ENCODE data around the gene MAB21L1. TPM values are rescaled to one million over a fixed set of nuclear protein-coding genes. Genes with fewer than 3 reads are reported as not detected.

The MAB21L1 gene
- total RNA-seq, 1 experiment from 2014 or later: not detected

DNA sequence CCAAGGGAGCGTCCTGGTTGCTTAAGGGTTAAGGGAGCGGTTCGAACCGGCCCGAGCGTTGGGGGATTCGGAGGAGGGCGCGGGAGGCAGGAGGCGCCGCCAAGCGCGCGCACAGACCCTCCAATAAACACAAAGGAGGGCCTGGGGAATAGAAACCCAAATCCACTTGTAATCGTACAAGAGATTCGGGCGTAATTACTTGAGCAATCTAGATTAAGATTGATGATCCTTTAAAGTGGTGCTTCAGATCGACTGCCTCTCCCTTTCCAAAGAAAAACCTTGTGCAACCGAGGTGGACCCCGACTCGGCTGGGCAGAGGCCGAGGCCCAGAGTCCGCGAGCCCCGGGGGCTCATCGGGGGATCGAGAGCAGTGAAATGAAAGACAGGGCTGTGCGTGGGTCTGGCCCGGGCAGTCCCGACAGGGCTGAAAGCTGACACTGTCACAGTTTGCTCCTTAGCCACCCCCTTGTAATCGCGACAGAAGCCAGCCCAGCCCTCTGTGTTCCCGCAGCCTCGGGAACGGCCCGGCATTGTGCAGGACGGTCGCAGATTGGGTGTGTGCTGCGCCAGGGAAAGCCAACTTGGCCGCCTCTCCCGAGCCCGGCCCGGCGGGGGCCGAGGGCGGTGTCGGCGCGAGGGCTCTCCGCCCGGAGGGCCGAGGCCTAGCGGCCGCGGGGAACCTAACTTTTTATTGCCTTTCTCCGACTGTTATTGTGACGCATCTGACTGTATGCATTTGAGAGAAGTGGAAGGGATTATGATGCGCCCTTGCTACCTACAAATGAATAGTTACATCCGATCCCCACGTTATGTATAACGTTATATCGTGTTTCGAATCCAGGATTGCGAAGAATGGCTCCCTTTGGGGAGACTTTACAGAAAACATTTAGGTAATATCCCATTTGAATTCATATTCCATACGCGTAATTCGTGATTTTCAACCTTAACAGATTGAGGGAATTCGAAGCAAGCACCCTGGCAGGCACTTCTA, 5.5 kb downstream of the MAB21L1 start:
- Histone ChIP-seq H2BK12ac (ENCODE audit: insufficient read length, low read depth, low read length) (no peak overlapping the region), H2BK20ac (ENCODE audit: low read depth, low read length, poor library complexity, severe bottlenecking) (no peak overlapping the region), H4K8ac (replicated peaks; ENCODE audit: insufficient read length, low read depth, low read length) (no peak overlapping the region), H3K9ac (ENCODE audit: extremely low read depth, insufficient read length, low read length) (peak overlapping the region; percentile 45), H2AFZ (ENCODE audit: low read length) (no peak overlapping the region), H4K91ac (ENCODE audit: insufficient read length, low read depth, low read length) (no peak overlapping the region), H3K79me1 (ENCODE audit: insufficient read depth, low read depth, low read length, poor library complexity, severe bottlenecking) (no peaks in the 10 kb centered on the region), H2AK5ac (ENCODE audit: insufficient read length, low read length) (no peak overlapping the region), H3T11ph (ENCODE audit: low read length) (no peak overlapping the region), H3K79me2 (ENCODE audit: insufficient read depth, low read length) (no peaks in the 10 kb centered on the region), H3K27me3 (ENCODE audit: insufficient read depth, low read length) (peaks cover 36% of the 10 kb centered on the region), H4K20me1 (ENCODE audit: control insufficient read depth, insufficient read depth, insufficient read length) (no peaks in the 10 kb centered on the region), H2BK5ac (ENCODE audit: insufficient read length, low read length) (no peak overlapping the region), H3K23me2 (ENCODE audit: insufficient read length, low read depth, low read length, poor library complexity, severe bottlenecking) (peaks cover 21% of the 10 kb centered on the region), H3K56ac (ENCODE audit: insufficient read length, low read depth, low read length) (no peak overlapping the region), H3K18ac (ENCODE audit: insufficient read length, low read depth, low read length) (peak overlapping the region; percentile 32), H3K4ac (ENCODE audit: low read depth, low read length) (no peak overlapping the region), H3K14ac (ENCODE audit: insufficient read depth, low read length) (peak overlapping the region; percentile 88), H3K4me1 (ENCODE audit: insufficient read depth, low read length) (peaks cover 2% of the 10 kb centered on the region; the same call in 1 of the 2 replicates), H3K27ac (ENCODE audit: insufficient read length, low read depth, low read length) (no peak overlapping the region), H3K4me2 (ENCODE audit: insufficient read depth, insufficient read length, low read length) (peak overlapping the region; percentile 62), H4K5ac (ENCODE audit: insufficient read length, low read depth, low read length) (no peak overlapping the region), H3K23ac (ENCODE audit: insufficient read length, low read depth, low read length) (no peak overlapping the region), H3K9me3 (ENCODE audit: control insufficient read depth, low read depth, low read length) (no peaks in the 10 kb centered on the region), H2BK15ac (ENCODE audit: low read depth, low read length) (no peak overlapping the region), H2BK120ac (ENCODE audit: low read depth, low read length, poor library complexity, severe bottlenecking) (no peak overlapping the region)
- no peak for TF ChIP-seq CTCF (conservative IDR thresholded peaks at IDR 0.05)
- no CpG with 5 or more reads among the region's 68 CpGs for WGBS (ENCODE audit: extremely low coverage, insufficient read length, low lambda C conversion rate)
- H3K27ac Mint-ChIP-seq: 0 out of 7 replicates have a peak overlapping the region, but pooled peaks of 1 of the 3 experiments have one; percentile 61
- peaks cover 78% of the 10 kb centered on the region for H3K27me3 Mint-ChIP-seq (ENCODE audit: low read depth)
- H3K4me1 Mint-ChIP-seq: peaks cover 37 to 48% of the 10 kb centered on the region in 2 experiments
- H3K4me3 Mint-ChIP-seq: peak overlapping the region; percentile 76 to 85
- no peaks in the 10 kb centered on the region; a peak in 1 of 5 replicates for H3K9me3 Mint-ChIP-seq
- H3K36me3 Mint-ChIP-seq (ENCODE audit: insufficient read depth in 1 of 3, low read depth in 3 of 3): no peaks in the 10 kb centered on the region
- DNase-seq: peak; percentile 75

Data from H9 (cell line).